HG03378 (cell line): Measurements from ENCODE around the gene ANKS1B.
A peak's percentile ranks its signal among the peaks of the same experiment; 100 is the strongest.

Source experiments
- ATAC-seq: cut with Tn5 transposase; IDR thresholded peaks from one replicate; pipeline ENCODE4 v1.9.1; 2021; ENCODE audit warnings: mild to moderate bottlenecking, moderate library complexity; ENCODE audit not compliant: unreplicated experiment

Gene ANKS1B

DNA sequence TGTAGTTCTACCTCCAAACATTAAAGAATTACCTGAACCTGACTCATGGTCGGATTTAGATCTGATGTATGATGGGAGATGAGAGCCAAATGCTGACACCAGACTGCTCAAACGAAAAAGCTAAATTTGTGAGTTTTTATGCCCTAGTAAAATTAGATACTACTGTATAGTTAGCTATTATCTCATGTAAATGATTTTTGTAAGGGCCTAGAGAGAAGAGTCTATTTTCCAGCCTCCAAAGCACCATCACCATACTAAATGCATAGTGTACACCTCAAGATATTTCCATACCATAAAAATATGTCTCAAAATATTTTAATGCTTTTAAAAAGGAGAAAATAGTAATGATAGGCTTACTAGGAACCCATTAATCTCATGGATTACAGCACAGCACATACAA is 18.3 kb downstream of the ANKS1B start:
- no peak for ATAC-seq

DNA sequence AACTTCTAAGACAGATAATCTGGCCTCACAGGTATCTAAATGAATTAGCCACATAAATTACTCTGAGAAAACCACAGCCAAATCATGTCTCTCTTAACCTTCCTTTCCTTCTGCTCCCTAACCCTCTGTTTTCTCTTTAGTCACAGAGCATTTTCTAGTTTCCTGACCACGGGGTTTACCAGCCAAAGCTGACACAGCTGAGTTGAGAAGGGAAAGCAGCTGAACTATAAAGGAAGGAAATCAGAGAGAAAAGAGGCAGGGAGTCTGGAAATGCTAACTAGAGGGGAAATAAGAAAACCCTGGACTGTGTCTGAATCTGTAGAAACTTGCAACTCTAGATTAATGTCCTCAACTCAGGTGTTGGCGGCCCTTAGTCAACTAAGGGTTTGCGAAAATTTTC is 24.4 kb downstream of the ANKS1B start:
- ATAC-seq, result no peak

DNA sequence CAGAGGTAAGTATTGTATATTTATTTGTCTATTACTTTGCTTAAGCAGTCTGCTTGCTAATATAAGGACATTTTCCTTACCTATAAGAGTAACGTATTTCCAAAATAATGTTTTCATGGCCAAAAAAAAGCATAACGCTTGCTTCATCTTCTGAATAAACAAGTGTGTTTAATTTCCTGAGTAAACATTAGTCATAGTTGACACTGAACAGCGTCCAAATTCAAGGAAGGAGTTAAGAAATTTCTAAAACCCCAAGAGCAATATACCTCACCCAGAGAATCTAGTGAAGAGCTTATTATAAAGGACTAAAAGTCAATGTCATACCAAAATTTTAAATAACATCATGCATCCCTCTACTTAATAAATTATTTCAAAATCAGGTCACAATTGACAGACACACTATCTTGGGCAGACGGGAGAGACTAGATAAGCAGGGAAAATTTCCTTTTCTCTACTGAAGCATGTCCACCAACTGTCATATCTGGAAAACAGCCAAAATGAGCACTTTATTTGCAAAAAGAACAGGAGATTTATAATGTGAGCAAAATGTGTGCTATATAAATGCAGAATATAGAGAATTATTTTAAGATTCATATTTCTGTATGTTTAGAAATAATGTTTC is 25.1 kb downstream of the ANKS1B start:
- no peak for ATAC-seq

DNA sequence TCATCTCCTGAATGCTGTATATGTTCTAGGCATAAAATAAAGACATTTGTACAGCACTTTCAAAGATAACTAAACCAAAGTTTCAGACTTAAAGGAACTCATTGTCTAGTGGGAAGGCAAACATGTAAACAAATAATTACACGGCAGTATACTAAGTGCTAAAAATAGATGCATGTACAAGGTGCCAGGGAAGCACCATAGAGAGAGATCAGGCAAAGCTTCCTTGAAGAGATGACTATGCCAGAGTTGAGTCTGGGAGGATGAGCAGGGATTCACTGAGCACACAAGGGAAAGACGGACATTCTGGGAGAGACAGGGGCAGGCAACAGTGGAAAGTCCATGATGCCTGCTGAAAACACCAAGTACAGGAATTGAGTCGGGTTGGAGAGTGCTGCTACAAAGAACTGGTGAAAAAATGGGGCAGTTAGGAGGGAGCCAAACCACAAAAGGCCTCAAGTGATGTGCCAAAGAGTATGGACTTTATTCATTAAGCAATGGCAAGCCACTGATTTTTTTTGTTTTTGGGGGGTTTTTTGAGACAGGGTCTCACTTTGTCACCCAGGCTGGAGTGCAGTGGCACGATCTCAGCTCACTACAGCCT is 26.8 kb downstream of the ANKS1B start:
- ATAC-seq, result no peak

DNA sequence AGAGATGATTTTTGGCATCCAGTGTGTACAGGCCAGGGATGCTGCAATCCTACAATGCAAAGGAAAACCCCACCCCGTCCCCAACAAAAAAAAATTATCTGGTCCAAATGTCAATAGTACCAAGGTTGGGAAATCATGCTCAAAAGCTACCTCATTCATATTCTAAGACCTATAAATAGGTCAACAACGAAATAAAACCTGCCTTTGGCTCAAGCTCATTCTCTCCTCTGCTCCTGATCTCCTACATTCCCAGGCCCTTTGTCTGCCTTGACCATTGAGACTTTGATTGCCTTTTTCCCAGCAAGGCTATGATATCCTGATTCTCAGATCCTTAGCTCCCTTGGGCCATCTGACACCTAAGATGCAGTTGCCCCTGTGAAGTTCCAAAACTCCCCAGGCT is 30.0 kb downstream of the ANKS1B start:
- no peak for ATAC-seq

DNA sequence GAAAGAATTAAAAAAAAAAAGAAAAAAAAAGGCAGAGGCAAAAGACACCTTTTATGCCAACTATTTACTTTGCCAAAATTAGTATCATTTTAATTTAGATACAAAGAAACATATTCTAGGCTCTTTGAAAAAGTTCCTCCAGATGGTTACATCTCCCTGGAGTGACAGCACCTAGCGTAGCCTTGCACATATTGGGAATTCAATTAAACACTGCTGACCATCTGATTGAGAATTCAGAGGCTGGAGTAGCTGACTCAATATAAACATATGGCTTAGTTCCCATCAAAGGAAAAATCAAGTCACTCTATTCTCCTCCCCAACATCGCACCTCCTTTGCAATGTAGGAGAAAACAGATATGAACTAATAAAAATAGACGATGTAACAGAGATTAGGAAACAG is 36.4 kb downstream of the ANKS1B start:
- ATAC-seq, result no peak

DNA sequence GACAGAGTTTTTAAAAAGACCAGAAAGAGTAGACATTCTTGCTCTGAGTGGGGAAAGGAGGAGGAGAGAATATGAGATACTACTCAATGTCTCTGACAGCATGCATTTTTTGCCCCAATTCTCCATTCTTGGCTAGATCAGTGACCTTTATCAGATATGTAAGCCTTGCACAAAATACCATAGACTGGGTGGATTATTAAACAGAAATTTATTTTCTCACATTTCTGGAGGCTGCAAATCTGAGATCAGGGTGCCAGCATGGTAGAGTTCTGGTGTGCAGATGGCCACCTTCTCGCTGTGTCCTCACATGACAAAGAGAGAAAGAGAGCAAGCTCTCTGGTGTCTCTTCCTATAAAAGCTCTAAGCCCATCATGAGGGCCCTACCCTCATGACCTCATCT is 38.6 kb downstream of the ANKS1B start:
- ATAC-seq, result no peak

DNA sequence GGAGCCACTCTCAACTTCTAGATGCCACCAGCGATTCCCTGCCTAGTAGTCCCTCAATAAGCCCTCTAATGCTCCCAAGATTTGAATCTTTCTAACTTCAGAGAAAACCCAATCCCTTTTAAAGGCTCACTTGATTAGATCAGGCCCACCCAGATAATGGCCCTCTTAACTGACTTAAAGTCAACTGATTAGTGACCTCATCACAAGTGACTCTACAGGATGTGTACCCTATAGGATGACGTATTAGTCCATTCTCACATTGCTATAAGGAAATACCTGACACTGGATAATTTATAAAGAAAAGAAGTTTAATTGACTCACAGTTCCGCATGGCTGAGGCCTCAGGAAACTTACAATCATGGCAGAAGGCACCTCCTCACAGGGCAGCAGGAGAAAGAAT is 49.1 kb downstream of the ANKS1B start:
- ATAC-seq, result no peak

DNA sequence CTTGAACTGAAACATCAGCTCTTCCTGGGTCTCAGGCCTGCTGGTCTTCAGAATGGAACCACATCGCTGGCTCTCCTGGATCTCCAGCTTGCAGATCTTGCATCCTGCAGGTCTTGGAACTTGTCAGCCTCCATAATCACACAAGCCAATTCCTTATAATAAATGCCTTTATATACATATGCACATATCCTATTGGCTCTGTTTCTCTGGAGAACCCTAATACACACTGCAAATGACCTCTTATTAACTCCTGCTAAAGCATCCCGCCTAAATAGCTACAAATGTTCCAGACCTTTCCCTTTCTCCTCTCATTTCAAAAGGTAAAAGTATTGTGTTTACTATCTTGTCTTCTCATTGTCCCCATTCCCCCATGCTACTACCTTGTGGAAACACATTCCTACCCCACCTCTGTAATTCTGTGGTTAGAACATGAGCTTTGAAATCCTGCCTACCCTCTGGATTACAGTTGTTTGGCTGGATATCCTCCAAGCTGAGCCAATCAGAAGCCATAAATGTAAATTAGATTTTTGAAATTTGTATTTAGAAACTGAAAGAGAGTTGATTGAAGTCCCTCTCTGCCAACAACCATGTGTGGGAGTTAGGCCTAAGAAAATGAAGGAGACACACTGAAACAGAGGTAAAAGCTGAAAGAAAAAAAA is 58.1 kb downstream of the ANKS1B start:
- ATAC-seq, result no peak

DNA sequence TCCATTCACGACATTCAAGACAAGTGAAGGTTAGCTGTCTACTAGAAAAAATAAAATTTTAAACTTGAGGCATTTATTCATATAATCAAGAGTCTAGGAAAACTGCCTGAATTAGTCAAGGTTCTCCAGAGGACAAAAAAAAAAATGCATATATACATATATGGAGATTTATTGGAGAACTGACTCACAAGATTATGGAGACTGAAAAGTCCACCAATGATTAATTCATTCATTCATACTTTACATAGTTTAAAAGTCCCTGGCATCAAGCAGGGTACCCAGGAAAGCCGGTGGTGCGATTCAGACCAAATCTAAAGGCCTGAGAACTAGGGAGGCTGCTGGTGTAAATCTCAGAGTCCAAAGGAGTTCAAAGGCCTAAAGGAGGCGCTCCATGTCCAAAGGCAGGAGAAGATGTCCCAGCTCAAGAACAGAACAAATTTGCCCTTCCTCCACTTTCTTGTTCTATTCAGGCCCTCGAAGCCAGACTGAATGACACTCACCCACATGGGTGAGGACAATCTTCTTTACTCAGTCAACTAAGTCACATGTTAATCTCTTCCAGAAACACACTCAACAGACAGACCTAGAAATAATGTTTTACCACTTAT is 64.3 kb downstream of the ANKS1B start:
- no peak for ATAC-seq

DNA sequence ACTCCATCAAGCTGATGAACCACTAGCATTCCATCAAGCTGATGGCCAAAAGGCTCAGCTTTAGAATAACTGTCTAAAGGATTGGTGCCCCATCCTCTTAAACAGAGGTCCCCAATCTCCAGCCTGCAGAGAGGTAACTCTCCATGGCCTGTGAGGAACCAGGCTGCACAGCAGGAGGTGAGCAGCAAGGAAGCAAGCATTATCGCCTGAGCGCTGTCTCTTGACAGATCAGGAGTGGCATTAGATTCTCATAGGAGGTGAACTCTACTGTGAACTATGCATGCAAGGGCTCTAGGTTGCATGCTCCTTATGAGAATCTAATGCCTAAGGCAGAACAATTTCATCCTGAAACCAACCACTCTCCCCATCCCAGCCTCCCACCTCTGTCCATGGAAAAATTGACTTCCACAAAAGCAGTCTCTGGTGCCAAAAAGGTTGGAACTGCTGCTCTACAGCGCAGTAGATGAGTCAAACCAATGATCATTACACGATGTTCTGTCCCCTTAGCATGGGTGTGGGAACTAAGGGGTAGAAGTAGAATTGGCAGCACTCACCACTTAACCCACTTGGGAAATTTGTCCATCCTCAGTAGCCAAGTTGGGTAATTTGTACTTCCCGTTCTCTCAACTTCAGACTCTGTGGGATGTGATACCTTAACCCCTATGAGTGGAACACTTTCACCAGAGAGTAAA is 66.9 kb downstream of the ANKS1B start:
- ATAC-seq, result no peak

DNA sequence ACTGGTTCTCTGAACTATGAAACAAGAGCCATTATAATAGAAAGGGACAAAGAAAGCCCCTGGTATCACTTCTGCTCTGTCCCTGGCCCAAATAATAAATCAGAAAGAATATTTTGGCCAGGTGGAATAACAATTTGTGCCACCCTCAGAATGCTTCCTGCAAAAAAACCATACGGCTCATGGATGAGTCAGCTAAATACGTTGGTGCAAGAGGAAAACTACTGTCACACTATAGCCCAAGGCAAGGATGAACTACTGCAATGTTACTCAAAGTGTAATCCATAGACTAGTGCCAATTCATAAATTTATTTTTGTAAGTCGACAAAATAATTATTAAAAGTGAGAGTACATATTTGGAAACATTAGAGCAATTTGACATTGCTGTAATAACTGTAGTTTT is 68.2 kb downstream of the ANKS1B start:
- no peak for ATAC-seq

DNA sequence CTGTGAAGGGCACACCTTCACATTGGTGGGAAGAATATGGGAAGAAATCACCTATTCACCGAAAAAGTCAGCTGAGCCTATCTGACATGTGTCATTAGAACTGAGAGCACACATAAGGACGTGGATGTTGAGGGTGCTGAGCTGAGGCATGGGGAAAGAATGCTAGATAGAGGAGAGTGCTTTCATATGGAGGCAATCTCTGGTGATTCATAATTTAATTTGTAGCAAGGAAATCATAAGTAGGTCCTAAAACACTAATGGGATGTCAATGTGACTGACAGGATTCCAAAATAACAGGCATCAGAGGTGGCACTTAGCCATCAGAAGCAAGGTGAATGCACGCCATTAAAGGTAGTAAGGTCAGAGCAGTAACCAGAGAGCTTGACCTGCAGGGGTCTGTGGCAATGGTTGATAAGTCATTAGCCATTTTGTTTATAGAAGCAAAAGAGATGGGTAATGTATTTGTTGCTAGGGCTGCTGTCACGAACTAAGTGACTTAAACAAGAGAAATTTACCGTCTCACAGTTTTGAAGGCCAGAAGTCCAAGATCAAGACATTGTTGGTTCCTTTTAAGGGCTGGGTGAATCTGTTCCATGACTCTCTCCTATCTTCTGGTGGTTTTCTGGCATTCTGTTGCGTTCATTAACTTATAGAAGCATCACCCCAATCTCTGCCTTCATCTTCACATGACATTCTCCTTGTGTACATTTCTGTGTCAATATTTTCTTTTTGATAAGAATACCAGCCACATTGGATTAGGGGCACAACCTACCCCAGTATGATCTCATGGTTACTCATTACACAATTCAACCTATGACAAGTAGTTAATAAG is 69.3 kb downstream of the ANKS1B start:
- no peak for ATAC-seq

DNA sequence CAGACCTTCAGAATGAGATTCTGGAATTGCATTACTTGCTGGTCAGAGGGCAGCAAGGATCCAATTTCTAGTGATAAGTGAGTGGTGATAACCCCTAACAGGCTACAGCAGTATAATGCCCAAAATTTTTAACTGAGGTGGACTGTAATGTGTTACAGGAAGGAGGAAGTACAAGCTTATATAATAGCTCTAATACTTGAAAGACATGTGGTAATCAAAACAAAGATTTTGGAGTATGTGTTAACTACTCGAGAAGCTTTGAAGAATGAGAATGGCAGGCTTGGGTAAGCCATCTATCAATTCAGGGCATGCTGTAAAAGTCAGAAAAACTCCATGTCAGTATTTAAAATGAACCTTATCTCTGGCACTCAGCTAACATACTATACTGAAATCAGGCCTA is 70.5 kb downstream of the ANKS1B start:
- ATAC-seq, result no peak

DNA sequence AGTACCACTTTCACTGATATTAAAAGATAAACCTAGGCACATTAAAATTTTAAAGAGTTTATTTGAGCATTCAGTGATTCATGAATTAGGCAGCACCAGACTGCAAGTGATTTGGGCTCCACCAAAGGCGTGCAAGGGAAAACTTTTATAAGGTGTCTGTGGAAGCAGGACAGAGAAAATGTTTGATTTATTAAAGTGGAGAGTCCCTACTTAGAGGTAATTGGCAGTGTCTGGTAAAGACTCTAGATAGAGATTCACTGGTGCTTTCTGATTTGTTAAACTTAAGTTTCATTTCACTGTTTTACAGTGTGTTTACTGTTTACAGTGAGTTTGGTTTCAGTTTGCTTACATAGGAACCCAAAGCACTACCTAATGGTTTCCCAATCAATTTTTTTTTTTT is 72.8 kb downstream of the ANKS1B start:
- peak; percentile 87 for ATAC-seq

DNA sequence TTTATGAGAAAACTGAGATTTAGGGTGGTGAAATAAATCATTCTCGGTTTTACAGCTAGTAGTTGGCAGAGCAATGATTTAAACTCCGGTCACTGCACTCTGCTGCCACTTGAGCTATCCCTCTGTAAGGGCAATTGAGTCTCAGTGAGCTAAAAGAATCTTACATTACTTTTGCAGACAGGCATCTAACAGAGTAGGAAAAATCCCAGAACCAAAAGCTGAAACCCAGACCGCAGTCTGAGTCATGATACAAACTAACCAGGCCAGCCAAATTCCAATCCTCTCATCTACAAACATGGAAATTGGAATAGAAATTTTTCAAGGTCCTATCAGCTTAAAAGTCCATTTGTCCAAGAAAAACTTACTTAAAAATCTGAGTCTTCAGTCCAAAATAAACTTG is 73.7 kb downstream of the ANKS1B start:
- ATAC-seq, result no peak

DNA sequence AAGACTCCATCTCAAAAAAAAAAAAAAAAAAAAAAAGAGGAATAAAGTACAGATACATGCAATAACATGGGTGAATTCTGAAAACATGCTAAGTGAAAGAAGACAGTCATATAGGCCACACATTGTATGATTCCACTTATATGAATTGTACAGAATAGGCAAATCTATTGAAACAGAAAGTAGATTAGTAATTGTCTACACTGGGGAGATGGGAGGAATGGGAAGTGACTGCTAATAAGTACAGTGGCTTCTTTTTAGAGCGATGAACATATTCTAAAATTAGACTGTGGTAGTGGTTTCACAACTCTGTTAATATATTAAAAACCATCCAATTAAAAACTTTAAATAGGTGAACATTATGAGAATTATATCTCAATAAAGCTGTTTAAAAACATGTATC is 74.4 kb downstream of the ANKS1B start:
- ATAC-seq, result peak; percentile 57

DNA sequence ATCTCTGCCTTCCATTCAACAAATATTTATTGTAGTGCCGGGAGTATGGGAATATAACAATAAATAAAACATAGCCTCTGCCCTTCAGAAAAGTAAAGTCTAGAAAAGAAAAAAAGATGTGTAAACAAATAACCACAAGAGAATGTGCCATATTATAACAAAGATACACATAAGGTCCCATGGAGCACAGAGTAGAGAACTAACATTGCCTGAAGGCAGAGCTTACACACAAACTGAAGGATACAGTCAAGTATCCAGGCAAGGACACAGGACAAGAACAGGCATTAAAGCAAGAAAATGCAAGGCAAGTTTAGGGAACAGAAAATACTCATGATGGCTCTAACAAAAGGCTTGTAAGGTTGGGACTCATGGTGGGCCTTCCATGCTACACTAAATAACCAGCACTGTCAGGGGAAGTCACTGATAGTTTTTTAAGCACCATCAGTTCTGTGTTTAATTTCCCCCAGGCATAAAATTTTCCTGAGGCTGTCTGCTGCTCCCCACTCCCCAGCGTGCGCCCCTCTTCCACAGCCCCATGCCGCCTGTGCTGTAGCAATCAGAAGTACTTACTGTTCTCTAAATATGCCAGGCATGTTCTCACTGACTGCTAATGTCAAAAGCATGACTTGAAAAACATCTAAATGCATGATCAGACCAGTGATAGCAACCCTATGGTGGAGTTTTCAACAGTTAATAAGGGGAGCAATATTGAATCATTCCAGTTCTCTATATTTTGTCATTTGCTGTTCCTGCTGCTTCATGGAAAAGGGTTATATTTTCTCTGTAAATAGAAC is 77.8 kb downstream of the ANKS1B start:
- no peak for ATAC-seq

DNA sequence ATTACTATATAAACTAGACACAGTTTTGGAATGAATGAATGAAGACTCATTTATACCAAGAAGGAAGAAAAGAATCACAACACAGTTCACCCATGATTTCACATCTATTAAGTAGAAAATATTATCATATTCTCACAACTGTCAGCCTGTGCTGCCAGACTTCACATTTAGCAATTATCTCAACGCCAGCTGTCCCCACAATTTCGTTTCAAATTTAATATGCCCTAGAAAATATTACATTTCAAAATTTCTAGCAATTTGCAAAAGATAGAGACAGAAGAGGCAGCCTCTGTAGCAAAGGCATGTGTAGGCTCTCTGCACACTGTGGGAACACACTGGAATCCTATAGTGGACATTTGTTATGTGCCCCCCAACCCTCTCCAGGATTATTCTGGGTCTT is 83.6 kb downstream of the ANKS1B start:
- ATAC-seq, result no peak

DNA sequence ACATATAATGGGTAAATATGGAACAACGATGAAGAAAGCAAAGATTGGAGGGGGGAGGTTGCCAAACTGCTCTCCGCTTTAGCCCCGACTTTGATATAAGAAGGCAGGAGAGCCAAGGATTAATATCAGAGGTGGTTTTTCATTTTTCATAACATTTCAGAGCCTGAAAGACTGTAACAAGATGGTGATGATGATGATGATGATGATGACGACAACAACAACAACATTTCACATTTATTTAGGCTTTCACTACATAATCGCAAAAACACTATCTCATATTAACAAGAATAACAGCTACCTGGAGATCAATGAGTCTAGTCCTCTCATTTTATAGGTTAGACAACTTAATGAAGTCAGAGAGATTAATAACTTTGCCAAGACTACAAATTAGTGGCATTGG is 86.1 kb downstream of the ANKS1B start:
- ATAC-seq, result no peak
